ENCODE measurements around the gene TMEM243.
"Not testable (repeated sequence)": the region's sequence is repeated elsewhere in the genome, so short reads cannot be mapped to it uniquely, and the experiment has no call there.

DNA sequence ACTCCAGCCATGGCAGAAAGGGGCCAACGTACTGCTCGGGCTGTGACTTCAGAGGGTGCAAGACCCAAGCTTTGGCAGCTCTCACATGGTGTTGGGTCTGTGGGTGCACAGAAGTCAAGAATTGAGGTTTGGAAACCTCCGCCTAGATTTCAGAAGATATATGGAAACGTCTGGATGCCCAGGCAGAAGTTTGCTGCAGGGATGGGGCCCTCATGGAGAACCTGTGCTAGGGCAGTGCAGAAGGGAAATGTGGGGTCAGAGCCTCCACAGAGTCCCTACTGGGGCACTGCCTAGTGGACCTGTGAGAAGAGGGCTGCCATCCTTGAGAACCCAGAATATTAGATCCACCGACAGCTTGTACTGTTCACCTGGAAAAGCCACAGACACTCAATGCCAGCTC is 26.1 kb upstream of the TMEM243 start:
- TF ChIP-seq, protein P1, sequence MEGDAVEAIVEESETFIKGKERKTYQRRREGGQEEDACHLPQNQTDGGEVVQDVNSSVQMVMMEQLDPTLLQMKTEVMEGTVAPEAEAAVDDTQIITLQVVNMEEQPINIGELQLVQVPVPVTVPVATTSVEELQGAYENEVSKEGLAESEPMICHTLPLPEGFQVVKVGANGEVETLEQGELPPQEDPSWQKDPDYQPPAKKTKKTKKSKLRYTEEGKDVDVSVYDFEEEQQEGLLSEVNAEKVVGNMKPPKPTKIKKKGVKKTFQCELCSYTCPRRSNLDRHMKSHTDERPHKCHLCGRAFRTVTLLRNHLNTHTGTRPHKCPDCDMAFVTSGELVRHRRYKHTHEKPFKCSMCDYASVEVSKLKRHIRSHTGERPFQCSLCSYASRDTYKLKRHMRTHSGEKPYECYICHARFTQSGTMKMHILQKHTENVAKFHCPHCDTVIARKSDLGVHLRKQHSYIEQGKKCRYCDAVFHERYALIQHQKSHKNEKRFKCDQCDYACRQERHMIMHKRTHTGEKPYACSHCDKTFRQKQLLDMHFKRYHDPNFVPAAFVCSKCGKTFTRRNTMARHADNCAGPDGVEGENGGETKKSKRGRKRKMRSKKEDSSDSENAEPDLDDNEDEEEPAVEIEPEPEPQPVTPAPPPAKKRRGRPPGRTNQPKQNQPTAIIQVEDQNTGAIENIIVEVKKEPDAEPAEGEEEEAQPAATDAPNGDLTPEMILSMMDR (conservative IDR thresholded peaks at IDR 0.05; ENCODE audit: low read depth in 2 of 2), result not testable (repeated sequence)
- TF ChIP-seq, protein P2, sequence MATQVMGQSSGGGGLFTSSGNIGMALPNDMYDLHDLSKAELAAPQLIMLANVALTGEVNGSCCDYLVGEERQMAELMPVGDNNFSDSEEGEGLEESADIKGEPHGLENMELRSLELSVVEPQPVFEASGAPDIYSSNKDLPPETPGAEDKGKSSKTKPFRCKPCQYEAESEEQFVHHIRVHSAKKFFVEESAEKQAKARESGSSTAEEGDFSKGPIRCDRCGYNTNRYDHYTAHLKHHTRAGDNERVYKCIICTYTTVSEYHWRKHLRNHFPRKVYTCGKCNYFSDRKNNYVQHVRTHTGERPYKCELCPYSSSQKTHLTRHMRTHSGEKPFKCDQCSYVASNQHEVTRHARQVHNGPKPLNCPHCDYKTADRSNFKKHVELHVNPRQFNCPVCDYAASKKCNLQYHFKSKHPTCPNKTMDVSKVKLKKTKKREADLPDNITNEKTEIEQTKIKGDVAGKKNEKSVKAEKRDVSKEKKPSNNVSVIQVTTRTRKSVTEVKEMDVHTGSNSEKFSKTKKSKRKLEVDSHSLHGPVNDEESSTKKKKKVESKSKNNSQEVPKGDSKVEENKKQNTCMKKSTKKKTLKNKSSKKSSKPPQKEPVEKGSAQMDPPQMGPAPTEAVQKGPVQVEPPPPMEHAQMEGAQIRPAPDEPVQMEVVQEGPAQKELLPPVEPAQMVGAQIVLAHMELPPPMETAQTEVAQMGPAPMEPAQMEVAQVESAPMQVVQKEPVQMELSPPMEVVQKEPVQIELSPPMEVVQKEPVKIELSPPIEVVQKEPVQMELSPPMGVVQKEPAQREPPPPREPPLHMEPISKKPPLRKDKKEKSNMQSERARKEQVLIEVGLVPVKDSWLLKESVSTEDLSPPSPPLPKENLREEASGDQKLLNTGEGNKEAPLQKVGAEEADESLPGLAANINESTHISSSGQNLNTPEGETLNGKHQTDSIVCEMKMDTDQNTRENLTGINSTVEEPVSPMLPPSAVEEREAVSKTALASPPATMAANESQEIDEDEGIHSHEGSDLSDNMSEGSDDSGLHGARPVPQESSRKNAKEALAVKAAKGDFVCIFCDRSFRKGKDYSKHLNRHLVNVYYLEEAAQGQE (IDR thresholded peaks at IDR 0.05; ENCODE audit: unreplicated experiment), result not testable (repeated sequence)
- not testable (repeated sequence) for TF ChIP-seq EZH2 (IDR thresholded peaks at IDR 0.05; ENCODE audit: low read depth, unreplicated experiment); POLR2AphosphoS5 (IDR thresholded peaks at IDR 0.05; ENCODE audit: low read depth); CREB1 (CRISPR knock-in tag; IDR thresholded peaks at IDR 0.05; ENCODE audit: low read depth); STAT1 (IDR thresholded peaks at IDR 0.05; ENCODE audit: unreplicated experiment)
- TF ChIP-seq, protein P3, sequence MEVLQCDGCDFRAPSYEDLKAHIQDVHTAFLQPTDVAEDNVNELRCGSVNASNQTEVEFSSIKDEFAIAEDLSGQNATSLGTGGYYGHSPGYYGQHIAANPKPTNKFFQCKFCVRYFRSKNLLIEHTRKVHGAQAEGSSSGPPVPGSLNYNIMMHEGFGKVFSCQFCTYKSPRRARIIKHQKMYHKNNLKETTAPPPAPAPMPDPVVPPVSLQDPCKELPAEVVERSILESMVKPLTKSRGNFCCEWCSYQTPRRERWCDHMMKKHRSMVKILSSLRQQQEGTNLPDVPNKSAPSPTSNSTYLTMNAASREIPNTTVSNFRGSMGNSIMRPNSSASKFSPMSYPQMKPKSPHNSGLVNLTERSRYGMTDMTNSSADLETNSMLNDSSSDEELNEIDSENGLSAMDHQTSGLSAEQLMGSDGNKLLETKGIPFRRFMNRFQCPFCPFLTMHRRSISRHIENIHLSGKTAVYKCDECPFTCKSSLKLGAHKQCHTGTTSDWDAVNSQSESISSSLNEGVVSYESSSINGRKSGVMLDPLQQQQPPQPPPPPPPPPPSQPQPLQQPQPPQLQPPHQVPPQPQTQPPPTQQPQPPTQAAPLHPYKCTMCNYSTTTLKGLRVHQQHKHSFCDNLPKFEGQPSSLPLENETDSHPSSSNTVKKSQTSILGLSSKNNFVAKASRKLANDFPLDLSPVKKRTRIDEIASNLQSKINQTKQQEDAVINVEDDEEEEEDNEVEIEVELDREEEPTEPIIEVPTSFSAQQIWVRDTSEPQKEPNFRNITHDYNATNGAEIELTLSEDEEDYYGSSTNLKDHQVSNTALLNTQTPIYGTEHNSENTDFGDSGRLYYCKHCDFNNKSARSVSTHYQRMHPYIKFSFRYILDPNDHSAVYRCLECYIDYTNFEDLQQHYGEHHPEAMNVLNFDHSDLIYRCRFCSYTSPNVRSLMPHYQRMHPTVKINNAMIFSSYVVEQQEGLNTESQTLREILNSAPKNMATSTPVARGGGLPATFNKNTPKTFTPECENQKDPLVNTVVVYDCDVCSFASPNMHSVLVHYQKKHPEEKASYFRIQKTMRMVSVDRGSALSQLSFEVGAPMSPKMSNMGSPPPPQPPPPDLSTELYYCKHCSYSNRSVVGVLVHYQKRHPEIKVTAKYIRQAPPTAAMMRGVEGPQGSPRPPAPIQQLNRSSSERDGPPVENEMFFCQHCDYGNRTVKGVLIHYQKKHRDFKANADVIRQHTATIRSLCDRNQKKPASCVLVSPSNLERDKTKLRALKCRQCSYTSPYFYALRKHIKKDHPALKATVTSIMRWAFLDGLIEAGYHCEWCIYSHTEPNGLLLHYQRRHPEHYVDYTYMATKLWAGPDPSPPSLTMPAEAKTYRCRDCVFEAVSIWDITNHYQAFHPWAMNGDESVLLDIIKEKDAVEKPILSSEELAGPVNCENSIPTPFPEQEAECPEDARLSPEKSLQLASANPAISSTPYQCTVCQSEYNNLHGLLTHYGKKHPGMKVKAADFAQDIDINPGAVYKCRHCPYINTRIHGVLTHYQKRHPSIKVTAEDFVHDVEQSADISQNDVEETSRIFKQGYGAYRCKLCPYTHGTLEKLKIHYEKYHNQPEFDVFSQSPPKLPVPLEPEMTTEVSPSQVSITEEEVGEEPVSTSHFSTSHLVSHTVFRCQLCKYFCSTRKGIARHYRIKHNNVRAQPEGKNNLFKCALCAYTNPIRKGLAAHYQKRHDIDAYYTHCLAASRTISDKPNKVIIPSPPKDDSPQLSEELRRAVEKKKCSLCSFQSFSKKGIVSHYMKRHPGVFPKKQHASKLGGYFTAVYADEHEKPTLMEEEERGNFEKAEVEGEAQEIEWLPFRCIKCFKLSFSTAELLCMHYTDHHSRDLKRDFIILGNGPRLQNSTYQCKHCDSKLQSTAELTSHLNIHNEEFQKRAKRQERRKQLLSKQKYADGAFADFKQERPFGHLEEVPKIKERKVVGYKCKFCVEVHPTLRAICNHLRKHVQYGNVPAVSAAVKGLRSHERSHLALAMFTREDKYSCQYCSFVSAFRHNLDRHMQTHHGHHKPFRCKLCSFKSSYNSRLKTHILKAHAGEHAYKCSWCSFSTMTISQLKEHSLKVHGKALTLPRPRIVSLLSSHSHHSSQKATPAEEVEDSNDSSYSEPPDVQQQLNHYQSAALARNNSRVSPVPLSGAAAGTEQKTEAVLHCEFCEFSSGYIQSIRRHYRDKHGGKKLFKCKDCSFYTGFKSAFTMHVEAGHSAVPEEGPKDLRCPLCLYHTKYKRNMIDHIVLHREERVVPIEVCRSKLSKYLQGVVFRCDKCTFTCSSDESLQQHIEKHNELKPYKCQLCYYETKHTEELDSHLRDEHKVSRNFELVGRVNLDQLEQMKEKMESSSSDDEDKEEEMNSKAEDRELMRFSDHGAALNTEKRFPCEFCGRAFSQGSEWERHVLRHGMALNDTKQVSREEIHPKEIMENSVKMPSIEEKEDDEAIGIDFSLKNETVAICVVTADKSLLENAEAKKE (CRISPR knock-in tag; IDR thresholded peaks at IDR 0.05), result not testable (repeated sequence)

Measured in GM23338 (cell line).